HEK293 (cell line): Measurements from ENCODE around the gene NOC2L.
A peak's percentile ranks its signal among the peaks of the same experiment; 100 is the strongest.

Experiments used
- CTCF ChIA-PET: fragments of 350-600 bp; formaldehyde crosslinking; extraction: SDS; loops from one replicate; lab custom pipeline; 2021; ENCODE audit warnings: antibody characterized with exemption; lab: Yijun Ruan, JAX
- POLR2A ChIA-PET: fragments of 300-600 bp; formaldehyde crosslinking; extraction: SDS; loops from one replicate; lab custom pipeline; 2020; ENCODE audit warnings: antibody characterized with exemption, inconsistent platforms; lab: Yijun Ruan, JAX
- H3K27ac ChIP-seq: fragments of 200-500 bp; sonication (Bioruptor generic); 2 replicates; pipeline ENCODE4 v1.5.1; 2014; ENCODE audit warnings: low read depth, low read length, control low read depth, inconsistent platforms; ENCODE audit errors: extremely low read depth
- H3K36me3 ChIP-seq, 2 experiments: fragments of 200-500 bp in 1 of 2; sonication (Bioruptor generic) in 1 of 2; 1 replicate in 1 of 2; 2 replicates in 1 of 2; pipeline ENCODE4 v1.5.1; 2014 to 2017; ENCODE audit warnings: inconsistent platforms in 2 of 2, low read length in 2 of 2; ENCODE audit not compliant: control insufficient read depth in 2 of 2, insufficient read depth in 1 of 2
- H3K4me1 ChIP-seq: fragments of 200-500 bp; sonication (Bioruptor generic); 2 replicates; pipeline ENCODE4 v1.5.1; 2014; ENCODE audit warnings: mild to moderate bottlenecking, low read length, inconsistent platforms; ENCODE audit not compliant: control insufficient read depth, insufficient read depth
- H3K4me3 ChIP-seq: 2 replicates; pipeline ENCODE4 v1.5.1; 2011; ENCODE audit warnings: low read depth, mild to moderate bottlenecking, control low read depth, low read length, moderate library complexity
- H3K9me3 ChIP-seq: fragments of 200-500 bp; sonication (Bioruptor generic); 2 replicates; pipeline ENCODE4 v1.5.1; 2014; ENCODE audit warnings: low read depth, low read length, inconsistent platforms; ENCODE audit not compliant: control insufficient read depth, insufficient read depth
- HIC1 ChIP-seq: fragments of 450-650 bp; formaldehyde crosslinking; IDR thresholded peaks from 2 replicates; pipeline ENCODE4 v1.5.1; 2016; ENCODE audit warnings: missing biosample characterization, missing genetic modification characterization
- OVOL3 ChIP-seq: fragments of 450-650 bp; formaldehyde crosslinking; IDR thresholded peaks from 2 replicates; pipeline ENCODE4 v1.5.1; 2016; ENCODE audit warnings: missing biosample characterization, missing genetic modification characterization
- PATZ1 ChIP-seq: fragments of 450-650 bp; formaldehyde crosslinking; IDR thresholded peaks from 2 replicates; pipeline ENCODE4 v1.5.1; 2016; ENCODE audit warnings: missing biosample characterization, missing genetic modification characterization
- SALL2 ChIP-seq: fragments of 450-650 bp; formaldehyde crosslinking; IDR thresholded peaks from 2 replicates; pipeline ENCODE4 v1.5.0; 2017; ENCODE audit warnings: missing biosample characterization, mild to moderate bottlenecking, missing genetic modification characterization, borderline replicate concordance
- ZBTB48 ChIP-seq: fragments of 450-650 bp; formaldehyde crosslinking; IDR thresholded peaks from 2 replicates; pipeline ENCODE4 v1.5.1; 2016; ENCODE audit warnings: missing biosample characterization, missing genetic modification characterization
- ZNF133 ChIP-seq: fragments of 450-650 bp; formaldehyde crosslinking; IDR thresholded peaks from 2 replicates; pipeline ENCODE4 v1.5.1; 2016; ENCODE audit warnings: missing biosample characterization, missing genetic modification characterization
- ZNF169 ChIP-seq: fragments of 450-650 bp; formaldehyde crosslinking; IDR thresholded peaks from 2 replicates; pipeline ENCODE4 v1.5.1; 2016; ENCODE audit warnings: missing biosample characterization, missing genetic modification characterization
- ZNF175 ChIP-seq: fragments of 450-650 bp; formaldehyde crosslinking; IDR thresholded peaks from 2 replicates; pipeline ENCODE4 v1.5.1; 2016; ENCODE audit warnings: missing biosample characterization, missing genetic modification characterization
- ZNF19 ChIP-seq: fragments of 450-650 bp; formaldehyde crosslinking; IDR thresholded peaks from 2 replicates; pipeline ENCODE4; 2016; ENCODE audit warnings: missing biosample characterization, missing genetic modification characterization, low read depth
- ZNF26 ChIP-seq: fragments of 450-650 bp; formaldehyde crosslinking; IDR thresholded peaks from 2 replicates; pipeline ENCODE4 v1.5.1; 2016; ENCODE audit warnings: missing biosample characterization, missing genetic modification characterization
- ZNF302 ChIP-seq: fragments of 450-650 bp; formaldehyde crosslinking; IDR thresholded peaks from 2 replicates; pipeline ENCODE4 v1.5.1; 2016; ENCODE audit warnings: missing biosample characterization, missing genetic modification characterization, low read depth
- ZNF341 ChIP-seq: fragments of 450-650 bp; formaldehyde crosslinking; IDR thresholded peaks from 2 replicates; pipeline ENCODE4; 2016; ENCODE audit warnings: low read depth, missing biosample characterization, missing genetic modification characterization
- ZNF521 ChIP-seq: fragments of 450-650 bp; formaldehyde crosslinking; IDR thresholded peaks from 2 replicates; pipeline ENCODE4 v1.5.1; 2017; ENCODE audit warnings: missing biosample characterization, mild to moderate bottlenecking, missing genetic modification characterization
- ZNF623 ChIP-seq: fragments of 450-650 bp; formaldehyde crosslinking; IDR thresholded peaks from 2 replicates; pipeline ENCODE4 v1.5.1; 2016; ENCODE audit warnings: missing biosample characterization, missing genetic modification characterization
- ZNF670 ChIP-seq: fragments of 450-650 bp; formaldehyde crosslinking; IDR thresholded peaks from 2 replicates; pipeline ENCODE4 v1.5.1; 2016; ENCODE audit warnings: missing biosample characterization, missing genetic modification characterization, low read depth
- ZNF701 ChIP-seq: fragments of 450-650 bp; formaldehyde crosslinking; IDR thresholded peaks from 2 replicates; pipeline ENCODE4 v1.5.1; 2016; ENCODE audit warnings: missing biosample characterization, missing genetic modification characterization
- ZNF747 ChIP-seq: fragments of 450-650 bp; formaldehyde crosslinking; IDR thresholded peaks from 2 replicates; pipeline ENCODE4 v1.5.1; 2016; ENCODE audit warnings: missing biosample characterization, missing genetic modification characterization
- ZNF792 ChIP-seq: fragments of 450-650 bp; formaldehyde crosslinking; IDR thresholded peaks from 2 replicates; pipeline ENCODE4 v1.5.1; 2016; ENCODE audit warnings: missing biosample characterization, missing genetic modification characterization
- TF ChIP-seq, protein P1 (sequence below): fragments of 450-650 bp; formaldehyde crosslinking; IDR thresholded peaks from 2 replicates; pipeline ENCODE4 v1.5.1; 2016; ENCODE audit warnings: missing biosample characterization, missing genetic modification characterization
- TF ChIP-seq, protein P2 (sequence below): fragments of 450-650 bp; formaldehyde crosslinking; optimal IDR thresholded peaks from 2 replicates; pipeline ENCODE3; 2016; ENCODE audit warnings: missing biosample characterization, mild to moderate bottlenecking, missing genetic modification characterization

The NOC2L gene

GRCh38 chr1:918843-919242, 40.2 kb downstream of the NOC2L start:
- POLR2A ChIA-PET, result interaction anchor here (0.5 to 5.2 kb wide), 5 partner anchors 11 to 30 kb away, joined by 3 to 106 read pairs (median 14); no protein-coding TSS in a partner anchor
- TF ChIP-seq SALL2 (no peak), ZNF792 (tag by site-specific recombination) (no peak), ZNF133 (tag by site-specific recombination) (no peak)
- TF ChIP-seq, protein P1, sequence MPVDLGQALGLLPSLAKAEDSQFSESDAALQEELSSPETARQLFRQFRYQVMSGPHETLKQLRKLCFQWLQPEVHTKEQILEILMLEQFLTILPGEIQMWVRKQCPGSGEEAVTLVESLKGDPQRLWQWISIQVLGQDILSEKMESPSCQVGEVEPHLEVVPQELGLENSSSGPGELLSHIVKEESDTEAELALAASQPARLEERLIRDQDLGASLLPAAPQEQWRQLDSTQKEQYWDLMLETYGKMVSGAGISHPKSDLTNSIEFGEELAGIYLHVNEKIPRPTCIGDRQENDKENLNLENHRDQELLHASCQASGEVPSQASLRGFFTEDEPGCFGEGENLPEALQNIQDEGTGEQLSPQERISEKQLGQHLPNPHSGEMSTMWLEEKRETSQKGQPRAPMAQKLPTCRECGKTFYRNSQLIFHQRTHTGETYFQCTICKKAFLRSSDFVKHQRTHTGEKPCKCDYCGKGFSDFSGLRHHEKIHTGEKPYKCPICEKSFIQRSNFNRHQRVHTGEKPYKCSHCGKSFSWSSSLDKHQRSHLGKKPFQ (tag by site-specific recombination), result no peak
- no peaks in the 10 kb centered on the region for H3K9me3 ChIP-seq
- CTCF ChIA-PET, result interaction anchor here (0.6 to 2.4 kb wide), 4 partner anchors 11 to 88 kb away, joined by 3 to 17 read pairs (median 4); no protein-coding TSS in a partner anchor
- H3K4me3 ChIP-seq, result no peak overlapping the region
- H3K4me1 ChIP-seq, result peaks cover 32% of the 10 kb centered on the region
- peaks cover 0 to 22% of the 10 kb centered on the region in 2 experiments; a peak in 1 of 3 replicates for H3K36me3 ChIP-seq
- H3K27ac ChIP-seq, result no peak overlapping the region; the same call in 1 of the 2 replicates

DNA sequence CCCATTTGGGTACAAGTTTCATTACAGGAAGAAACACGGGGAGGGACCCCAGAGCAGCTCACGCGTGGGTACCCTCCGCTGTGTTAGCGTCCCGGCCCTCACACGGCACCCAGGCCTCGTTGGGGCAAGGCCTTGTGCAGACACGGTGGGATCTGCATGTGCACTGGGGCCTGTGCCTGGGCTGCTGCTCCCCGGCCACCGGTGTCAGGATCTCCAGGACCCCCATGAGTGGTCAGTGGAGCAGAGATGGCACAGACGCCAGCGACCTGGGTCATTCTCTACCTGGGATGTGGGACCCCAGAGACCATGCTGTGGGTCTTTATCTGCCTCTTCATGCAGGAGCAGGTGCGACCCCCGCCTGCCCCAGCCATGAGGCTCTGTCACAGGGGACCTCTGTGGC, 40.7 kb downstream of the NOC2L start:
- TF ChIP-seq ZNF175 (tag by site-specific recombination) (no peak), ZNF341 (peak; percentile 53), ZNF623 (no peak), OVOL3 (tag by site-specific recombination) (no peak)
- POLR2A ChIA-PET, result interaction anchor here (0.5 to 5.2 kb wide), 4 partner anchors 13 to 40 kb away, joined by 4 to 106 read pairs (median 12); partner anchors contain the start of gene NOC2L

GRCh38 chr1:917466-918091, 41.5 kb downstream of the NOC2L start:
- Histone ChIP-seq H3K36me3 (peaks cover 0 to 17% of the 10 kb centered on the region in 2 experiments; a peak in 1 of 3 replicates), H3K9me3 (no peaks in the 10 kb centered on the region), H3K4me3 (no peak overlapping the region), H3K4me1 (peaks cover 32% of the 10 kb centered on the region), H3K27ac (peak overlapping the region; percentile 94)
- CTCF ChIA-PET, result interaction anchor here (3.9 kb wide), 1 partner anchor 12 kb away, joined by 26 read pairs; no protein-coding TSS in a partner anchor
- POLR2A ChIA-PET, result interaction anchor here (1.1 to 5.2 kb wide), 5 partner anchors 11 to 59 kb away, joined by 4 to 106 read pairs (median 5); partner anchors contain the start of gene NOC2L
- TF ChIP-seq ZNF19 (no peak), ZBTB48 (tag by site-specific recombination) (no peak), ZNF26 (tag by site-specific recombination) (no peak), ZNF169 (tag by site-specific recombination) (no peak), HIC1 (no peak), ZNF701 (no peak), ZNF521 (tag by site-specific recombination) (no peak), ZNF747 (tag by site-specific recombination) (no peak), ZNF670 (tag by site-specific recombination) (no peak), ZNF302 (tag by site-specific recombination) (no peak), PATZ1 (tag by site-specific recombination) (no peak; the same call in 1 of the 2 replicates)
- TF ChIP-seq, protein P2, sequence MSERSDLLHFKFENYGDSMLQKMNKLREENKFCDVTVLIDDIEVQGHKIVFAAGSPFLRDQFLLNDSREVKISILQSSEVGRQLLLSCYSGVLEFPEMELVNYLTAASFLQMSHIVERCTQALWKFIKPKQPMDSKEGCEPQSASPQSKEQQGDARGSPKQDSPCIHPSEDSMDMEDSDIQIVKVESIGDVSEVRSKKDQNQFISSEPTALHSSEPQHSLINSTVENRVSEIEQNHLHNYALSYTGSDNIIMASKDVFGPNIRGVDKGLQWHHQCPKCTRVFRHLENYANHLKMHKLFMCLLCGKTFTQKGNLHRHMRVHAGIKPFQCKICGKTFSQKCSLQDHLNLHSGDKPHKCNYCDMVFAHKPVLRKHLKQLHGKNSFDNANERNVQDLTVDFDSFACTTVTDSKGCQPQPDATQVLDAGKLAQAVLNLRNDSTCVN (tag by site-specific recombination), result no peak

More for the DNA sequence above, 40.7 kb downstream of the NOC2L start:
- Histone ChIP-seq H3K36me3 (peaks cover 0 to 22% of the 10 kb centered on the region in 2 experiments; a peak in 1 of 3 replicates), H3K4me1 (peaks cover 32% of the 10 kb centered on the region), H3K9me3 (no peaks in the 10 kb centered on the region), H3K27ac (no peak overlapping the region; the same call in 1 of the 2 replicates), H3K4me3 (no peak overlapping the region)
- CTCF ChIA-PET, result interaction anchor here (0.6 to 1.2 kb wide), 2 partner anchors 10 to 89 kb away, joined by 3 to 4 read pairs; no protein-coding TSS in a partner anchor
